Measurements from ENCODE around the gene SRBD1. TPM values are rescaled to one million over a fixed set of nuclear protein-coding genes. Genes with fewer than 3 reads are reported as not detected.

The SRBD1 gene
- total RNA-seq, 4 donors from 2014 or later = 13.5 to 36.2 (median 26.8) TPM

DNA sequence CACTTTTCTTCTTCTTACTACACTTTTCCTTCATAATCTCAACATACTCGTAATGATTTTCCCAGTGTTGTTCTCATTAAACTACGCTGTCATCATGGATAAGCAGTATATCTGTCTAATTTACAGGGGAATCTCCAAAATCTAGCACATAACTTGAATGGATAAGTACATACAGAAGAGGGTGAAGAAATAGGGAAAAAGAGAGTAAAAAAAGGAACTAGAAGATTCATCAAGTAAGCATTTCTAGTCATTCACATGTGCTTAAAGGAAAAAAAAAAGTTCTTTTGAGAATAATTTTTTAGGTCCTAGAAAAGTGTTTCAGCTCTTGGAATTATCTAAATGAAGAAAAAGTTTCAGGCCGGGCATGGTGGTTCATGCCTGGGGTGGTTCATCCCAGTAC lies 51.6 kb downstream of the SRBD1 start:
- Histone ChIP-seq H3K27me3 (no peaks in the 10 kb centered on the region), H3K36me3 (no peaks in the 10 kb centered on the region), H3K4me1 (no peaks in the 10 kb centered on the region), H3K27ac (no peak overlapping the region), H3K4me3 (no peak overlapping the region), H3K9me3 (no peaks in the 10 kb centered on the region)
- 96% methylated on average over 3 of the region's 3 CpGs for WGBS, 2 donors (ENCODE audit: low coverage in 1 of 2)
- no peak for TF ChIP-seq POLR2AphosphoS5 (IDR thresholded peaks at IDR 0.05)
- TF ChIP-seq, protein P1, sequence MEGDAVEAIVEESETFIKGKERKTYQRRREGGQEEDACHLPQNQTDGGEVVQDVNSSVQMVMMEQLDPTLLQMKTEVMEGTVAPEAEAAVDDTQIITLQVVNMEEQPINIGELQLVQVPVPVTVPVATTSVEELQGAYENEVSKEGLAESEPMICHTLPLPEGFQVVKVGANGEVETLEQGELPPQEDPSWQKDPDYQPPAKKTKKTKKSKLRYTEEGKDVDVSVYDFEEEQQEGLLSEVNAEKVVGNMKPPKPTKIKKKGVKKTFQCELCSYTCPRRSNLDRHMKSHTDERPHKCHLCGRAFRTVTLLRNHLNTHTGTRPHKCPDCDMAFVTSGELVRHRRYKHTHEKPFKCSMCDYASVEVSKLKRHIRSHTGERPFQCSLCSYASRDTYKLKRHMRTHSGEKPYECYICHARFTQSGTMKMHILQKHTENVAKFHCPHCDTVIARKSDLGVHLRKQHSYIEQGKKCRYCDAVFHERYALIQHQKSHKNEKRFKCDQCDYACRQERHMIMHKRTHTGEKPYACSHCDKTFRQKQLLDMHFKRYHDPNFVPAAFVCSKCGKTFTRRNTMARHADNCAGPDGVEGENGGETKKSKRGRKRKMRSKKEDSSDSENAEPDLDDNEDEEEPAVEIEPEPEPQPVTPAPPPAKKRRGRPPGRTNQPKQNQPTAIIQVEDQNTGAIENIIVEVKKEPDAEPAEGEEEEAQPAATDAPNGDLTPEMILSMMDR (IDR thresholded peaks at IDR 0.05) = no peak
- TF ChIP-seq POLR2A (IDR thresholded peaks at IDR 0.05) = no peak
- DNase-seq = no peak
- in situ Hi-C loops (cut with MboI; ENCODE audit: low pct_ligation_motif_present in 1 of 4, low pct_unique_long_range_greater_than_20kb in 1 of 4, low sequenced_read_pairs in 3 of 4) = no loop called here
- intact Hi-C loops (cut with DNase I; ENCODE audit: low total_unique reads) = no loop called here

DNA sequence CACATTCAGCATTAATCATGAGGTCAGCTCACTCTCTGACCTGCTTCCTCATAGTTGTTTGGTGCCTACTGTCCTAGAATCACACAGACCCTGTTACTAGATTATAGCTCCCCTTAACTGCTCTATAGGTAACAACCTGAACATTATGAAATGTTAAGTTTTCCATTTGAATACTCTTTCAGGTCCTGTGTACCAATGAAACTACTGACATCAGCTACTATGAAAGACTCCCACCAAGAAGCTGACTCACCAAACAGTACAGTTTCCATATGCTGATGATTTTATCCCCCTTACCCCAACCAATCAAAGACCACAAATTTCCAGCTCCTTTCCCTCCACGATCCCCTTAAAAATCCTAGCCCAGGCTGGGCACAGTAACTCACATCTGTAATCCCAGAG lies 56.3 kb downstream of the SRBD1 start:
- in situ Hi-C loops (cut with MboI; ENCODE audit: low pct_ligation_motif_present in 1 of 4, low pct_unique_long_range_greater_than_20kb in 1 of 4, low sequenced_read_pairs in 3 of 4) = no loop called here
- DNase-seq = no peak
- Histone ChIP-seq H3K4me3 (no peak overlapping the region), H3K27ac (no peak overlapping the region), H3K36me3 (no peaks in the 10 kb centered on the region), H3K9me3 (no peaks in the 10 kb centered on the region), H3K27me3 (no peaks in the 10 kb centered on the region), H3K4me1 (no peaks in the 10 kb centered on the region)
- TF ChIP-seq POLR2A (IDR thresholded peaks at IDR 0.05) (no peak), POLR2AphosphoS5 (IDR thresholded peaks at IDR 0.05) (no peak), EP300 (IDR thresholded peaks at IDR 0.05; ENCODE audit: low read depth) (no peak)
- TF ChIP-seq, protein P1 (IDR thresholded peaks at IDR 0.05) = no peak
- 88 to 92% methylated on average over 1 of the region's 1 CpG for WGBS, 2 donors (ENCODE audit: low coverage in 1 of 2)
- intact Hi-C loops (cut with DNase I; ENCODE audit: low total_unique reads) = no loop called here

DNA sequence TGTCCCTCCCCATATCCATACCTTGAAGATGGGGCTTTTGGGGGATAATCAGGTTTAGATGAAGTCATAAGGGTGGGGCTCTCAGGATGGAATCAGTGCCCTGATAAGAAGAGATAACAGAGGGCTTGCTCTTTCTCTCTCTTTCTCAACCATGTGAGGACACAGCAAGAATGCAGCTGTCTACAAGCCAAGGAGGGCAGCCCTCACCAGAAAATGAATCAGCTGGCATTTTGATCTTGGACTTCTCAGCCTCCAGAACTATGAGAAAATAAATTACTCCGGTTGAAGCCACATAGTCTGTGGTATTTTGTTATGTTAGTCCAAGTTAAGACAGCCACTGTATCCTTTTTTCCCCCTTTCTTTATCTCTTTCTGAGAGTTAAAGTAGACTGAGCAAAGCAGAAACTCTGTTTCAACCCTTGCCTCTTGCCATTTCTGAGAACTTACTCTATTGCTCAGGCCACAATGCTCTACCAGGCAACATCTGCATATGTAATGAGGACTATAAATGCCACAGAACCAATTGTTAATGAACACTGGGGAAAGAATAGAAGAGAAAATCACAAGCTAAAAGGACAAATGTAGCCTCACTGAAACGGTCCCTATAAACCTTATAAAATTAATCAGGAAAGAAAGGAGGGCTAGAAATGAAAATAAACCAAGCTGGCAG lies 56.9 kb downstream of the SRBD1 start:
- in situ Hi-C loops (cut with MboI; ENCODE audit: low pct_ligation_motif_present in 1 of 4, low pct_unique_long_range_greater_than_20kb in 1 of 4, low sequenced_read_pairs in 3 of 4) = no loop called here
- H3K9me3 ChIP-seq = no peaks in the 10 kb centered on the region
- WGBS, 2 donors (ENCODE audit: low coverage in 1 of 2) = 41 to 100% methylated on average over 2 of the region's 2 CpGs

DNA sequence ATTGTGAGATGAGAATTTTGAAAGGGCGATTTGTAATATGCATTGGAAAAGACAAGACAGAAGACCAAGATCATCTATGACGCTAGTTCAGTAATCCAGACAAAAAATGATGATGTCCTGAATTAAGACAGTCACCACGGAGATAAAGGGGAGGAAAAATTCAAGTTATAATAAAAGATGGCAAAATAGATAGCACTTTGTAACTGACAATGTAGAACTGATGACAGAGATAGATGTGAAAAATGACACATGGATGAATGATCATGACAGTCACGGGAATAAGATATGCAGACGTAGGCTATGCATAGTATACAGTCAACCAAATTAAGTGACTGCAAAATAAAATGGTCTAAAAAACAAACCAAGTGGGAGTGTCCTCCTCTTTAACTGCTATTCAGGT lies 59.2 kb downstream of the SRBD1 start:
- Histone ChIP-seq H3K4me3 (no peak overlapping the region), H3K27me3 (no peaks in the 10 kb centered on the region), H3K36me3 (peaks cover 0 to 8% (median 0%) of the 10 kb centered on the region in 4 donors), H3K4me1 (no peaks in the 10 kb centered on the region), H3K27ac (no peak overlapping the region), H3K9me3 (no peaks in the 10 kb centered on the region)
- no peak for DNase-seq
- intact Hi-C loops (cut with DNase I; ENCODE audit: low total_unique reads) = no loop called here
- WGBS, 2 donors (ENCODE audit: low coverage in 1 of 2) = 79 to 82% methylated on average over 5 of the region's 5 CpGs
- TF ChIP-seq POLR2A (IDR thresholded peaks at IDR 0.05) = no peak
- no peak for TF ChIP-seq POLR2AphosphoS5 (IDR thresholded peaks at IDR 0.05)
- no peak for TF ChIP-seq EP300 (IDR thresholded peaks at IDR 0.05; ENCODE audit: low read depth)
- TF ChIP-seq, protein P1 (IDR thresholded peaks at IDR 0.05) = no peak
- in situ Hi-C loops (cut with MboI; ENCODE audit: low pct_ligation_motif_present in 1 of 4, low pct_unique_long_range_greater_than_20kb in 1 of 4, low sequenced_read_pairs in 3 of 4) = no loop called here

More for the DNA sequence above, 56.9 kb downstream of the SRBD1 start:
- TF ChIP-seq, protein P1 (IDR thresholded peaks at IDR 0.05) = no peak
- no peak for TF ChIP-seq EP300 (IDR thresholded peaks at IDR 0.05; ENCODE audit: low read depth)
- no peak for TF ChIP-seq POLR2AphosphoS5 (IDR thresholded peaks at IDR 0.05)
- TF ChIP-seq POLR2A (IDR thresholded peaks at IDR 0.05) = no peak
- H3K27ac ChIP-seq = no peak overlapping the region
- intact Hi-C loops (cut with DNase I; ENCODE audit: low total_unique reads) = no loop called here
- H3K4me1 ChIP-seq = no peaks in the 10 kb centered on the region
- no peaks in the 10 kb centered on the region for H3K27me3 ChIP-seq
- H3K36me3 ChIP-seq = no peaks in the 10 kb centered on the region
- no peak overlapping the region for H3K4me3 ChIP-seq
- no peak for DNase-seq

Measured in transverse colon (tissue), 4 donors.